HepG2 (cell line): ENCODE results near the gene NINL.

Experiments used
- ATRX ChIP-seq: sonication (generic); formaldehyde crosslinking; IDR thresholded peaks from 2 replicates; pipeline ENCODE4 v1.4.0; 2020; ENCODE audit warnings: missing genetic modification reagents, borderline replicate concordance
- ZC3H4 ChIP-seq: sonication (generic); formaldehyde crosslinking; IDR thresholded peaks from 2 replicates; pipeline ENCODE4 v1.4.0; 2020; ENCODE audit warnings: missing genetic modification reagents, borderline replicate concordance

DNA sequence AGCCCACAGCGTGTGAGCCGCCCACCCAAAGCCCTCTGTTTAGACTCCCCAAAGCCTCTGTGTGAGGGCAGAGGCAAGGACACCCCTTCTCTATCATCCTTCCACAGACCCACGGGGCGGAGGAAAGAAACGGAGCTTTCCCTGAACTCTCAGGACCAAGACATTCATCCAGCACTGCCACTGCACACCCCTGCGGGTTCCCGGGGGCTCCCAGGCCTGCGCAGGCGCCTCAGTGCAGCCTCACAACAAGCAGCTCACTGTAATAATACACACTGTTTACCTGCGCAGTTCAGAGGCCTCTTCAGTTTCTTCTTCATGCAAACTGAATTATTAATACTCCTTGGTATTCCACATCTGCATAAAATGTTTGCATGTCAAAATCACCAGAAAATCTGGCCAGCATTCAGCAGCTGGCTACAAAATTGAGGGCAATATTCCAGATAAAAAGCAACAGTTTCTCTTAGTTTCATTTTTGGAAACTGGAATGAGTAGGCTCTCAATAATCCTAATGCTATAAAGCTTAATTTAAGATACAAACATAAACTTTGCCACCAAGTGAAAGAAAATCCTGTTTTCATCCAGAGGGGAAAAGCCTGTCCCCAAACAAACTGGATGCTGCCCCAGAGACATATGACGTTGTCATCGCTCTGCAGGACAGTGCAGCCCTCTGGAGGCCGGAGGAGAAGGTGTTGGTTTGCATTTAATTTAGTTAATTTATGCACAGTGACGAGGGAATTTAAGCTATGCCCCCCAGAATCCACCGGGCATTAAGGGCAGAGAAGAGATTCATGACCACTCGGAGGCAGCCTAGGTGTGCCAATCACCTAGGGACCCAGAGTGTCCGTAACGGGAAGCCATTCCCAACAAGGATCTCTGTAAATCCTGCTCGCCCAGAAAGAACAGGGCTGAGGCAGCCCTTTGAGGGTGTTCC, 45.3 kb downstream of the NINL start:
- TF ChIP-seq ATRX (CRISPR knock-in tag) (no peak), ZC3H4 (CRISPR knock-in tag) (no peak)
